Duodenal mucosa (tissue), 2 donors: Measurements from ENCODE around the gene UGGT1.
"Not testable (repeated sequence)": the region's sequence is repeated elsewhere in the genome, so short reads cannot be mapped to it uniquely, and the experiment has no call there.

Experiments
- H3K27ac ChIP-seq: one replicate; pipeline ENCODE4 v1.7.0; 2013; ENCODE audit warnings: low read depth, low read length
- H3K27me3 ChIP-seq, 2 donors: one replicate each; pipeline ENCODE4 v1.7.0; 2013; ENCODE audit warnings: low read length in 2 of 2, control low read depth in 1 of 2; ENCODE audit not compliant: insufficient read depth in 2 of 2, control insufficient read depth in 1 of 2
- H3K36me3 ChIP-seq, 2 donors: one replicate each; pipeline ENCODE4 v1.7.0; 2013; ENCODE audit warnings: low read length in 2 of 2, control low read depth in 1 of 2; ENCODE audit not compliant: insufficient read depth in 2 of 2, control insufficient read depth in 1 of 2
- H3K4me1 ChIP-seq, 2 donors: one replicate each; pipeline ENCODE4 v1.7.0; 2013; ENCODE audit warnings: low read length in 2 of 2, control low read depth in 1 of 2; ENCODE audit not compliant: insufficient read depth in 2 of 2, control insufficient read depth in 1 of 2
- H3K4me3 ChIP-seq, 2 donors: one replicate each; pipeline ENCODE4 v1.7.0; 2013; ENCODE audit warnings: low read length in 2 of 2, low read depth in 1 of 2
- H3K9ac ChIP-seq, 2 donors: one replicate each; pipeline ENCODE4 v1.7.0; 2013; ENCODE audit warnings: low read length in 2 of 2, low read depth in 1 of 2
- H3K9me3 ChIP-seq, 2 donors: one replicate each; pipeline ENCODE4 v1.7.0; 2013; ENCODE audit warnings: low read length in 2 of 2, control low read depth in 1 of 2; ENCODE audit not compliant: control insufficient read depth in 1 of 2

The UGGT1 gene

DNA sequence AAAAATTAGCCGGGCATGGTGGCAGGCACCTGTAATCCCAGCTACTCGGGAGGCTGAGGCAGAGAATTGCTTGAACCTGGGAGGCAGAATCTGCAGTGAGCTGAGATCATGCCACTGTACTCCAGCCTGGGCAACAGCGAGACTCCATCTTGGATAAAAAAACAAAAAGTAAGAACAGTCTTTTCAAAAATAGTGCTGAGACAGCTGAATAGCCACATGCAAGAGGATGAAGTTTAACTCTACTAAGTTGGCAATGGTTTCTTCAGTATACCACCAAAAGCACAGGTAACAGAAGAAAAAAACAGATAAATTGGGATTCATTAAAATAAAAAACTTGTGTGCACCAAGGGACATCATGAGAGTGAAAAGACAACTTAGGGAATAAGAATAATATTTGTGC, 115.2 kb downstream of the UGGT1 start:
- H3K27ac ChIP-seq: no peak overlapping the region
- H3K4me1 ChIP-seq: no peaks in the 10 kb centered on the region
- H3K27me3 ChIP-seq: no peaks in the 10 kb centered on the region
- H3K4me3 ChIP-seq: no peak overlapping the region
- H3K9ac ChIP-seq: no peak overlapping the region
- H3K36me3 ChIP-seq: no peaks in the 10 kb centered on the region
- H3K9me3 ChIP-seq: no peaks in the 10 kb centered on the region

DNA sequence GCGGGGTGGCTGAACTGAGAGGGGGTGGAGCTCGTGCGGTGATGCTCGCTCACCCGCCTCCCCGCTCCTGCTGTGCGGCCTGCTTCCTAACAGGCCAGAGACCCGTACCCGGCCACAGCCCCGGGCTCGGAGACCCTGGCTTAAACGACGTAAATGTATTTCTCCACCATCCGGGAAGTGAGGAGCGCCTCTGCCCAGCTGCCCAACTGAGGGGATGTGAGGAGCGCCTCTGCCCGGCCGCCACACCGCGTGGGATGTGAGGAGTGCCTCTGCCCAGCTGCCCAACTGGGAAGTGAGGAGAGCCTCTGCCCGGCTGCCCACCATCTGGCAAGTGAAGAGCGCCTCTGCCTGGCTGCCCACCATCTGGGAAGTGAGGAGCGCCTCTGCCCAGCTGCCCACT, 117.0 kb downstream of the UGGT1 start:
- no peaks in the 10 kb centered on the region for H3K9me3 ChIP-seq
- no peak overlapping the region for H3K27ac ChIP-seq
- no peak overlapping the region for H3K4me3 ChIP-seq
- H3K9ac ChIP-seq: no peak overlapping the region
- H3K4me1 ChIP-seq: no peaks in the 10 kb centered on the region
- H3K27me3 ChIP-seq: no peaks in the 10 kb centered on the region
- H3K36me3 ChIP-seq: no peaks in the 10 kb centered on the region

- H3K27me3 ChIP-seq, H3K9ac ChIP-seq, H3K9me3 ChIP-seq, H3K4me3 ChIP-seq, H3K27ac ChIP-seq, H3K36me3 ChIP-seq, H3K4me1 ChIP-seq: not testable (repeated sequence)
Measured at GRCh38 chr2:128208631-128209324, 117.8 kb downstream of the UGGT1 start.

GRCh38 chr2:128214251-128214650, 123.3 kb downstream of the UGGT1 start:
- H3K4me3 ChIP-seq: no peak overlapping the region
- H3K4me1 ChIP-seq: no peaks in the 10 kb centered on the region
- no peaks in the 10 kb centered on the region for H3K27me3 ChIP-seq
- H3K9me3 ChIP-seq: no peaks in the 10 kb centered on the region
- no peak overlapping the region for H3K27ac ChIP-seq
- H3K9ac ChIP-seq: no peak overlapping the region
- H3K36me3 ChIP-seq: no peaks in the 10 kb centered on the region

- Histone ChIP-seq H3K27me3 (no peaks in the 10 kb centered on the region), H3K27ac (no peak overlapping the region), H3K9ac (no peak overlapping the region), H3K9me3 (no peaks in the 10 kb centered on the region), H3K4me1 (no peaks in the 10 kb centered on the region), H3K4me3 (no peak overlapping the region), H3K36me3 (no peaks in the 10 kb centered on the region)
Measured at GRCh38 chr2:128214866-128215460, 124.0 kb downstream of the UGGT1 start.

- Histone ChIP-seq H3K9ac (no peak overlapping the region), H3K27me3 (no peaks in the 10 kb centered on the region), H3K36me3 (no peaks in the 10 kb centered on the region), H3K4me1 (no peaks in the 10 kb centered on the region), H3K27ac (no peak overlapping the region), H3K4me3 (no peak overlapping the region), H3K9me3 (no peaks in the 10 kb centered on the region)
Measured at GRCh38 chr2:128215897-128216642, 125.1 kb downstream of the UGGT1 start.

DNA sequence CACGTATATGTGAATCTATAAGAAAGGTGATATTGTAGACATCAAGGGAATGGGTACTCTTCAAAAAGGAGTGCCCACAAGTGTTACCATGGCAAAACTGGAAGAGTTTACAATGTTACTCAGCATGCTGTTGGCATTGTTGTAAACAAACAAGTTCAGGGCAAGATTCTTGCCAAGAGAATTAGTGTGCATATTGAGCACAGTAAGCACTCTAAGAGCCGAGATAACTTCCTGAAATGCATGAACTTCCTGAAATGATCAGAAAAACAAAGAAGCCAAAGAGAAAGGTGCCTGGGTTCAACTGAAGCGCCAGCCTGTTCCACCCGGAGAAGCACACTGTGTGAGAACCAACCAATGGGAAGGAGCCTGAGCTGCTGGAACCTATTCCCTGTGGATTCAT, 126.7 kb downstream of the UGGT1 start:
- no peaks in the 10 kb centered on the region for H3K9me3 ChIP-seq
- H3K27ac ChIP-seq: no peak overlapping the region
- H3K4me3 ChIP-seq: no peak overlapping the region
- H3K36me3 ChIP-seq: no peaks in the 10 kb centered on the region
- no peaks in the 10 kb centered on the region for H3K4me1 ChIP-seq
- H3K27me3 ChIP-seq: no peaks in the 10 kb centered on the region
- H3K9ac ChIP-seq: no peak overlapping the region

DNA sequence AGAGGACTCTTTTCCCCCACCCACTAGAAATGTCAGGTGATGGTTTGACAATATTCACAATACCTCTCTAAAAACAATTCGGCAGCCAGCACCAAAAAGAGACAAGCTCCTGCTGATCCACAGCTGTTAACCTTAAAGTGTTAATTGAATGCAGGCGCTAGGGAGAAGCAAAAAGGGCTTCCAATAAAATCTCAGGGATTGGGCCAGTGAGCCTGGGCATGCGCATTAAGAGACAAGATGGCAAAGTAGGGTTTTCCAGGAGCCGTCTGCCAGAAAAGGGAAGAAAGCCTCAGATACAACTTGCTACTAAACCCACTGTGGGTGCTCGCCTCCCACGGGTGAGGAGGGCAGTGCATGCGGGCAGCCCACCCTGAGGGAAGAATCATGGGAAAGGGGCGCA, 128.9 kb downstream of the UGGT1 start:
- no peaks in the 10 kb centered on the region for H3K27me3 ChIP-seq
- no peak overlapping the region for H3K9ac ChIP-seq
- H3K4me3 ChIP-seq: no peak overlapping the region
- no peaks in the 10 kb centered on the region for H3K4me1 ChIP-seq
- no peaks in the 10 kb centered on the region for H3K36me3 ChIP-seq
- no peak overlapping the region for H3K27ac ChIP-seq
- H3K9me3 ChIP-seq: no peaks in the 10 kb centered on the region

DNA sequence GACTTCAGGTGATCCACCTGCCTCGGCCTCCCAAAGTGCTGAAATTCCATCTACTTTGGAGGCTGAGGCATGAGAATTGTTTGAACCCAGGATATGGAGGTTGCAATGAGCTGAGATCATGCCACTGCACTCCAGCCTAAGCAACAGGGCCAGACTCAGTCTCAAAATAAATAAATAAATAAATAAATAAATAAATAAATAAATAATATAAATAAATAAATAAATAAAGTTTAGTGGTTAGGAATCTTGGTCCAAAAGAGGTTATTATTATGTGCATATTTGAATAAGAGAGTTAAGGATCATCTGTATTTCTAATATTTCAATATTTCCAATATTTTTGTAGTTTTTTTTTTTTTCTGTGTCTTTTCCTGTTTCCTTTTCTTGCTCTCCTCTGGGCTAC, 136.9 kb downstream of the UGGT1 start:
- H3K9me3 ChIP-seq: no peaks in the 10 kb centered on the region
- H3K9ac ChIP-seq: no peak overlapping the region
- H3K4me3 ChIP-seq: no peak overlapping the region
- H3K36me3 ChIP-seq: no peaks in the 10 kb centered on the region
- peaks cover 0 to 4% of the 10 kb centered on the region in 2 donors for H3K4me1 ChIP-seq
- no peaks in the 10 kb centered on the region for H3K27me3 ChIP-seq
- no peak overlapping the region for H3K27ac ChIP-seq

DNA sequence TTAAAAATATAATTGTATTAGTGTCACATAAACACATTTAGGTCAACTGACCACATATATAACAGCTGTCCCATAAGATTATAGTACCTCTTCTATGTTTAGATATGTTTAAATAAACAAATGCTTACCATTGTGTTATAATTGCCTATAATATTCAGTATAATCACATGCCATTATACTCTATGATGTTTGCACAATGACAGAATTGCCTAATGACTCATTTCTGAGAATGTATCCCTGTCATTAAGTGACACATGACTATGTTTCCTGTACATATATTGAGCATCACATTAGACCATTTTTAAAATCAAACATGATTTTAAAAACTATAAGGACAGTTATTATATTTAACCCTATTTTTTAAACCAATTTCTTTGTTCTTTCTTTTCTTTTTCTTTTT, 137.9 kb downstream of the UGGT1 start:
- H3K9ac ChIP-seq: no peak overlapping the region
- no peaks in the 10 kb centered on the region for H3K9me3 ChIP-seq
- H3K27me3 ChIP-seq: no peaks in the 10 kb centered on the region
- no peak overlapping the region for H3K4me3 ChIP-seq
- no peak overlapping the region for H3K27ac ChIP-seq
- no peaks in the 10 kb centered on the region for H3K36me3 ChIP-seq
- peaks cover 3 to 7% of the 10 kb centered on the region in 2 donors for H3K4me1 ChIP-seq
